ENCODE measurements around the gene PLOD1.

DNA sequence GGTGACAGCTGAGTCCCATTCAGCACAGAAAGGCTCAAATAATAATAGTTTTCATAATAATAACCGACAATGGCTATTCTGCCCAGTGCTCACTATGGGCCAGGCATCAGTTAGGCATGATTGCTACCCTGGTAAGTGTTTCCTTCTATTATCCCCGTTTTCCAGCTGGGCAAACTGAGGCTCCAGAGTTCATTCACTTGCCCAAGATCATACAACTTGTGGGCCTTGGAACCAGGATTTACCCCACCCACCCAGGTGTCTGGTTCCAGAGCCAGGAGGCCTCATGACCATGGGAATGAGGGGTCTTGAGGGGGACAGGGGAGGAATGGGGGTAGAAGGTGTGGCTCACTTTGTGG is 518 bp downstream of the PLOD1 start:
- TF ChIP-seq, protein P1, sequence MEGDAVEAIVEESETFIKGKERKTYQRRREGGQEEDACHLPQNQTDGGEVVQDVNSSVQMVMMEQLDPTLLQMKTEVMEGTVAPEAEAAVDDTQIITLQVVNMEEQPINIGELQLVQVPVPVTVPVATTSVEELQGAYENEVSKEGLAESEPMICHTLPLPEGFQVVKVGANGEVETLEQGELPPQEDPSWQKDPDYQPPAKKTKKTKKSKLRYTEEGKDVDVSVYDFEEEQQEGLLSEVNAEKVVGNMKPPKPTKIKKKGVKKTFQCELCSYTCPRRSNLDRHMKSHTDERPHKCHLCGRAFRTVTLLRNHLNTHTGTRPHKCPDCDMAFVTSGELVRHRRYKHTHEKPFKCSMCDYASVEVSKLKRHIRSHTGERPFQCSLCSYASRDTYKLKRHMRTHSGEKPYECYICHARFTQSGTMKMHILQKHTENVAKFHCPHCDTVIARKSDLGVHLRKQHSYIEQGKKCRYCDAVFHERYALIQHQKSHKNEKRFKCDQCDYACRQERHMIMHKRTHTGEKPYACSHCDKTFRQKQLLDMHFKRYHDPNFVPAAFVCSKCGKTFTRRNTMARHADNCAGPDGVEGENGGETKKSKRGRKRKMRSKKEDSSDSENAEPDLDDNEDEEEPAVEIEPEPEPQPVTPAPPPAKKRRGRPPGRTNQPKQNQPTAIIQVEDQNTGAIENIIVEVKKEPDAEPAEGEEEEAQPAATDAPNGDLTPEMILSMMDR (conservative IDR thresholded peaks at IDR 0.05), result no peak
- no peak for TF ChIP-seq EZH2 (IDR thresholded peaks at IDR 0.05; ENCODE audit: low read depth)
